IPS-20b (cell line): Measurements from ENCODE around the gene KANSL3.
A peak's percentile ranks its signal among the peaks of the same experiment; 100 is the strongest.

ENCODE experiments used
- H3K27ac ChIP-seq: one replicate; pipeline ENCODE4 v1.5.1; 2013; ENCODE audit warnings: low read length
- H3K27me3 ChIP-seq: 2 replicates; pipeline ENCODE4 v1.6.1; 2013; ENCODE audit warnings: mild to moderate bottlenecking, low read length, inconsistent platforms; ENCODE audit not compliant: insufficient read depth
- H3K36me3 ChIP-seq: 2 replicates; pipeline ENCODE4 v1.6.1; 2013; ENCODE audit warnings: low read depth, mild to moderate bottlenecking, inconsistent platforms, low read length, moderate library complexity; ENCODE audit not compliant: insufficient read depth
- H3K4me1 ChIP-seq: 2 replicates; pipeline ENCODE4 v1.6.1; 2013; ENCODE audit warnings: mild to moderate bottlenecking, control low read depth, inconsistent platforms, low read length, moderate library complexity; ENCODE audit not compliant: insufficient read depth
- H3K4me3 ChIP-seq: 2 replicates; pipeline ENCODE4 v1.5.1; 2013; ENCODE audit warnings: mild to moderate bottlenecking, low read length, inconsistent platforms
- H3K9ac ChIP-seq: 2 replicates; pipeline ENCODE4 v1.6.1; 2013; ENCODE audit warnings: low read depth, mild to moderate bottlenecking, inconsistent platforms, low read length, moderate library complexity
- H3K9me3 ChIP-seq: 2 replicates; pipeline ENCODE4 v1.6.1; 2013; ENCODE audit warnings: mild to moderate bottlenecking, low read depth, low read length, inconsistent platforms; ENCODE audit not compliant: insufficient read depth

Gene KANSL3

GRCh38 chr2:96546797-96547196 is 91.3 kb downstream of the KANSL3 start:
- no peak overlapping the region for H3K27ac ChIP-seq
- peak overlapping the region; percentile 33; the same call in 1 of the 2 replicates for H3K4me3 ChIP-seq
- no peaks in the 10 kb centered on the region for H3K27me3 ChIP-seq
- H3K36me3 ChIP-seq: no peaks in the 10 kb centered on the region
- no peak overlapping the region for H3K9ac ChIP-seq
- H3K9me3 ChIP-seq: no peaks in the 10 kb centered on the region; the same call in 1 of the 2 replicates
- peaks cover 6% of the 10 kb centered on the region; the same call in 1 of the 2 replicates for H3K4me1 ChIP-seq

GRCh38 chr2:96546321-96546720 is 91.8 kb downstream of the KANSL3 start:
- no peak overlapping the region for H3K4me3 ChIP-seq
- H3K27ac ChIP-seq: no peak overlapping the region
- H3K36me3 ChIP-seq: no peaks in the 10 kb centered on the region
- H3K27me3 ChIP-seq: no peaks in the 10 kb centered on the region
- H3K9me3 ChIP-seq: no peaks in the 10 kb centered on the region; the same call in 1 of the 2 replicates
- peaks cover 6% of the 10 kb centered on the region; the same call in 1 of the 2 replicates for H3K4me1 ChIP-seq
- no peak overlapping the region for H3K9ac ChIP-seq
